ENCODE results near the gene STRIP1.

Gene STRIP1

DNA sequence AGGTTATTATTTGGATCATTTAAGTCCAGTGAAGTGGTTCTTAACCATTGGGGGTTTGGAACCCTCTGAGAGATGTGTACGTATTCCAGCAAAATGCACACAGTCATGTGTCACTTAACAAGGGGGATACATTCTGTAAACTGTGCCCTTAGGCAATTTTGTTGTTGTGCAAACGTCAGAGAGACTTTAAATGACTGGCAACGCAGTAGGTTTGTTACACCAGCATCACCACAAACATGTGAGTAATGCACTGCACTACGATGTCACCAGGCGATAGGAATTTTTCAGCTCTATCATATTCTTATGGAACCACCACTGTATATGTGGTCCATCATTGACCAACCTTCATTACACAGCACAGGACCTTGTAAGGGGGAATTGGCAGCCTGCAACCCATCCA lies 37.9 kb upstream of the STRIP1 start:
- Histone ChIP-seq H3K27me3 (ENCODE audit: control insufficient read depth in 1 of 2, insufficient read depth in 2 of 2, low read length in 2 of 2) (no peaks in the 10 kb centered on the region), H3K27ac (ENCODE audit: low read depth, low read length) (no peak overlapping the region), H3K4me1 (ENCODE audit: insufficient read depth, low read length) (peaks cover 60% of the 10 kb centered on the region), H3K36me3 (ENCODE audit: insufficient read depth, low read length) (peaks cover 8% of the 10 kb centered on the region), H3K4me3 (ENCODE audit: low read depth in 1 of 2, low read length in 2 of 2) (no peak overlapping the region), H3K9me3 (ENCODE audit: low read length) (no peaks in the 10 kb centered on the region), H3K9ac (ENCODE audit: low read length) (no peak overlapping the region)

DNA sequence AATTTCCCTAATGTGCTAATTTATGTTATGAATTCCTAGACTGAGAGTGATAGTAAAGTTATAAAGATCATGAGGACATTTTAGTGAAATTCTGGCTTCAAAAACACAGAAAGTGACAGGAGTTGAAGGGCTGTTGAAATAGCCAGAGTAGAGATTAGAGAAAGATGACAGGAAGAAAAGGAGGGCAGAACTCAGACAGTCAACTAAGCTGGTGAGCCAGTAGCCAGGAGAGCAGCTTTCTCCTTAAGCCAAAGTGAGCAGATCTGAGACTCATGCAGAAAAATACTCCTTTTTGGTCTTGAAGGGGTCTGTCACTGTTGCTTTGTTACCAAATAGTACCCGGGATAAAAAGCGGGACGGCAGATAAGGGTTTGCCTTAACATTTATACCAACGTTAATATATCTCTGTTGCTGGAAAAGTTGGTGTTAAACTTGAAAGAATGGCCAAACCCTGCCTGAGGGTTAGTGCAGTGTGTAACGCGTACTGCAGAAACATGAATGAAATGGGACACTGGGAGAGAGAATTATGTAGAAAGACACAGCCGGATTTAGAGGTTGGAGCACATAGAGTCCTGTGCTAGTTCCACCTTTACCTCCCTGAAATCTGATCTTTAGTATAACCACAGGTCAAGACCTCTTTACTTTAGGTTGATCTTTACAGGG lies 37.1 kb upstream of the STRIP1 start:
- Histone ChIP-seq H3K9ac (ENCODE audit: low read length) (no peak overlapping the region), H3K36me3 (ENCODE audit: insufficient read depth, low read length) (peaks cover 6% of the 10 kb centered on the region), H3K27me3 (ENCODE audit: control insufficient read depth in 1 of 2, insufficient read depth in 2 of 2, low read length in 2 of 2) (no peaks in the 10 kb centered on the region), H3K27ac (ENCODE audit: low read depth, low read length) (no peak overlapping the region), H3K4me3 (ENCODE audit: low read depth in 1 of 2, low read length in 2 of 2) (no peak overlapping the region), H3K9me3 (ENCODE audit: low read length) (no peaks in the 10 kb centered on the region), H3K4me1 (ENCODE audit: insufficient read depth, low read length) (peaks cover 54% of the 10 kb centered on the region)

DNA sequence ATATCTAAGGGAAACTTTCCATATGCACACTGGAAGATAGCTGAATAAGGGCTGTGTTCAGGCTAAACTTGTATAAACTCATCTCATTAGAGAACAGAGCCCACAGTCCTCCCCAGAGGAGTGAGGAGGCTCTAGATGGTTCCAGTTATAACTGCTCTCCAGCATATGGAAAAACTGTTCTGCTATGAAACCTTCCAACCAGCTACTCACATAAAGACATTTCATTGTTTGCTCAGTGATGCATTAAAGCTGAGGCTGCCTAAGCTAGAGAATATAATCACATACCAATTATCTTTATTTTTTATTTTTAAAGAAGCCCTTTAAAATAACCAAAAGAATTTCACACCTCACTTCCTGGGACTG lies 36.6 kb upstream of the STRIP1 start:
- Histone ChIP-seq H3K27ac (ENCODE audit: low read depth, low read length) (no peak overlapping the region), H3K4me3 (ENCODE audit: low read depth in 1 of 2, low read length in 2 of 2) (no peak overlapping the region), H3K4me1 (ENCODE audit: insufficient read depth, low read length) (peaks cover 49% of the 10 kb centered on the region), H3K9ac (ENCODE audit: low read length) (no peak overlapping the region), H3K9me3 (ENCODE audit: low read length) (no peaks in the 10 kb centered on the region), H3K27me3 (ENCODE audit: control insufficient read depth in 1 of 2, insufficient read depth in 2 of 2, low read length in 2 of 2) (no peaks in the 10 kb centered on the region), H3K36me3 (ENCODE audit: insufficient read depth, low read length) (peaks cover 6% of the 10 kb centered on the region)

DNA sequence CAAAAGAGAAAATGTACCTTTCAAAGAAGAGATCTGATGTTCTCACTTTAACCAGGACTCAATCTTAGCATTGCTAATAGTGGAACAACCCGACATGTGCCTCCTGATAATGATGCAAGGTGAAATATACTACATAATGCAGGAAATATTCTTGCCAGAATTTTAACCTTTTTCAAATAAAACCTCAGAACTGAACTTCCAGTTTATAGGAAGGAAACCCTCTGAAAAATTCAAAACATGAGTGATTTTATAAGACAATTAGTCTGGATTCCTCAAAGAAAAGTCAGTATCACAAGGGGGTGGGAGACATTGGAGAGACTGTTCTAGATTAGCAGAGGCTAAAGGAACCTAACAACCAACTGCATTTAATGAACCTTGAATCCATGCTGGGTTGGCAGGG lies 31.7 kb upstream of the STRIP1 start:
- Histone ChIP-seq H3K9ac (ENCODE audit: low read length) (no peak overlapping the region), H3K9me3 (ENCODE audit: low read length) (no peaks in the 10 kb centered on the region), H3K4me3 (ENCODE audit: low read depth in 1 of 2, low read length in 2 of 2) (no peak overlapping the region), H3K4me1 (ENCODE audit: insufficient read depth, low read length) (peaks cover 49% of the 10 kb centered on the region), H3K36me3 (ENCODE audit: insufficient read depth, low read length) (no peaks in the 10 kb centered on the region), H3K27ac (ENCODE audit: low read depth, low read length) (no peak overlapping the region), H3K27me3 (ENCODE audit: control insufficient read depth in 1 of 2, insufficient read depth in 2 of 2, low read length in 2 of 2) (no peaks in the 10 kb centered on the region)

DNA sequence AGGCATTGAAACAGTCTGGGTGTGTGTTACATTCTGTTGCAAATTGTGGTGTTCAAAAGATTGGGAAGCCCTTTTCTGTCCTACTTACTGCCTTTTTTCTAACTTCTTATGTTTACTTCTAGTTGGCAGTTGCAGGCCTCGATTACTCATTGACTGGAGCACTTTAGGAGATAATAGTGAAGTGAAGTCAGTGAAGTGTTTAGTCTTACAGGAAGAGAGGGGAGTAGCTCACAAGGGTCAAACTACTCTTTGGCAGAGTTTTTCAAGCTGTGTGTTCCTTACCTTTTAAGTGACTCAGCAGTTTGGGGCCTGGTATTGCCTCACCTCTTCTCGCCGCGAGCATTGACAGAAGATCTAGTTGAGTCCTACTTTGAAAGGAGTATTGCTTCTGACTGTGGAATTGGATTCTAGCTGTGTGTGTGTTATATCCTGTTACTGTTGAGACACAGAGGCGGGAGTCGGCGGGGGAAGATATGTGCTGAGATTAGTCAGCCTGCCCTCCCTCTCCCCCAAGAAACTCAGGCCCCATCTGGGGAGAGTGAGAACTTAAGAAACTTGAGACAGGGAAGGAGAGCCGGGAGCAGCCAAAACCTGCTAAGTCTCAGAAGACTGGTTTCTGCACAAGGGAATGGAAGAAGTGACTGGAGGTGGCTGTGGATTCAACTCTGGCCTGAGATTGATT lies 30.5 kb upstream of the STRIP1 start:
- H3K9ac ChIP-seq (ENCODE audit: low read length): no peak overlapping the region
- no peaks in the 10 kb centered on the region for H3K27me3 ChIP-seq (ENCODE audit: control insufficient read depth in 1 of 2, insufficient read depth in 2 of 2, low read length in 2 of 2)
- no peaks in the 10 kb centered on the region for H3K9me3 ChIP-seq (ENCODE audit: low read length)
- H3K36me3 ChIP-seq (ENCODE audit: insufficient read depth, low read length): peaks cover 1% of the 10 kb centered on the region
- peak overlapping the region; percentile 59 for H3K27ac ChIP-seq (ENCODE audit: low read depth, low read length)
- H3K4me3 ChIP-seq (ENCODE audit: low read depth in 1 of 2, low read length in 2 of 2): peak overlapping the region in 1 of 2 donors; percentile 41
- H3K4me1 ChIP-seq (ENCODE audit: insufficient read depth, low read length): peaks cover 47% of the 10 kb centered on the region

DNA sequence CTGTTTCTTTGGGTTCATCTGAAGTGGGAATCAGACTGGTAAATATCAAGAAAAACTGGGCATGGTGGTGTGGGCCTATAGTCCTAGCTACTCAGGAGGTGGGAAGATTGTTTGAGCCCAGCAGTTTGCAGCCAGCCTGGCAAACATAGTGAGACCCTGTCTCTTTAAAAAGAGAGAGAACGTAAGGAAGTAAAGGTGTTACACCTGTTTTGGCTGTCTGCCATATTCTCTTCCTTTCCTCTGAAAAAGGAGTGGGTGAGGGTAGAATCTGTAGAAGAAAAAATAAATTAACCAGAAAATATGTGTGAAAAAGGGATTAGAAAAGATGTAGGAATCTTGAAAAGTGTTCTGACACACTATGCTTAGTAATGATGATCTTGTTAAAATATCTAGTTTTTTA lies 29.8 kb upstream of the STRIP1 start:
- H3K27ac ChIP-seq (ENCODE audit: low read depth, low read length): peak overlapping the region; percentile 59
- H3K9ac ChIP-seq (ENCODE audit: low read length): no peak overlapping the region
- H3K27me3 ChIP-seq (ENCODE audit: control insufficient read depth in 1 of 2, insufficient read depth in 2 of 2, low read length in 2 of 2): no peaks in the 10 kb centered on the region
- no peaks in the 10 kb centered on the region for H3K9me3 ChIP-seq (ENCODE audit: low read length)
- peaks cover 8% of the 10 kb centered on the region for H3K36me3 ChIP-seq (ENCODE audit: insufficient read depth, low read length)
- H3K4me1 ChIP-seq (ENCODE audit: insufficient read depth, low read length): peaks cover 47% of the 10 kb centered on the region
- peak overlapping the region in 1 of 2 donors; percentile 41 for H3K4me3 ChIP-seq (ENCODE audit: low read depth in 1 of 2, low read length in 2 of 2)

DNA sequence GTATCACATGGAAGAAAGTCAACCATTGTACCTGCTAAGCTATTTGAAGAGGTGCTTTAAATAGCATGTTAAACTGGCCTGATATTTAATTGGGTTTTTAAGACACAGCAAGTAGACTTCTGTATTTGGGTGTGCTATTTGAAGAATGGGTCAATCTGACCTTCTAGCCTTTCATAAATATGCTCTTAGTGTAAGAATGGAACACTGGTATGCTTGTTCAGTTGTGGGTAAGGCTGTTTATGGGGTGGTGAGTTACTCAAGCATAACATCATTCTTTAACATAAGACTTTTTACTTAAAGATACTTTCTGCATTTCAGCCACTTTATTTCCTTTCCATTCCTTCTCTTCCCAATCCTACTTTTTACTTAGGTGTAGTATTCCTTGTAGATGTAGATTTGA lies 28.5 kb upstream of the STRIP1 start:
- no peak overlapping the region for H3K27ac ChIP-seq (ENCODE audit: low read depth, low read length)
- H3K27me3 ChIP-seq (ENCODE audit: control insufficient read depth in 1 of 2, insufficient read depth in 2 of 2, low read length in 2 of 2): no peaks in the 10 kb centered on the region
- no peak overlapping the region for H3K9ac ChIP-seq (ENCODE audit: low read length)
- H3K9me3 ChIP-seq (ENCODE audit: low read length): no peaks in the 10 kb centered on the region
- peaks cover 20% of the 10 kb centered on the region for H3K36me3 ChIP-seq (ENCODE audit: insufficient read depth, low read length)
- H3K4me1 ChIP-seq (ENCODE audit: insufficient read depth, low read length): peaks cover 48% of the 10 kb centered on the region
- H3K4me3 ChIP-seq (ENCODE audit: low read depth in 1 of 2, low read length in 2 of 2): no peak overlapping the region

DNA sequence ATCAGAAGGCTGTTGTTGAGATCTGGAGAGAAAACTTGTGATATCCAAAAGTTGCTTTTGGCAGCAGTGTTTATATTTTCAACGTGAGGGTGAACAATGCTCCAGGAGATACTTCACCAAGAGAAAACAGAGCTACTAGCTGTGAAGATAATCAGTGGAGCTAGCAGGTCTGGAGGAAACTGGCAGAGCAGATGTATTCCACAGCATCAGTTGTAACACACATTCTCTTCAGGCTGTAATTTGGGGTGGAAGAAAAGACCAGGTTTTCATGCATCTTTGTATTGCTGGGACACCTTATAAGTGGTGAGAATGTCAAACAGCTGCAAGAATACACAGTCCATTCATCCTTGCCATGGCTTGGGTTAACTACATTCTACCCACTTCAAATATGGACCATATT lies 27.9 kb upstream of the STRIP1 start:
- H3K27ac ChIP-seq (ENCODE audit: low read depth, low read length): peak overlapping the region; percentile 57
- no peaks in the 10 kb centered on the region for H3K9me3 ChIP-seq (ENCODE audit: low read length)
- H3K4me1 ChIP-seq (ENCODE audit: insufficient read depth, low read length): peaks cover 54% of the 10 kb centered on the region

DNA sequence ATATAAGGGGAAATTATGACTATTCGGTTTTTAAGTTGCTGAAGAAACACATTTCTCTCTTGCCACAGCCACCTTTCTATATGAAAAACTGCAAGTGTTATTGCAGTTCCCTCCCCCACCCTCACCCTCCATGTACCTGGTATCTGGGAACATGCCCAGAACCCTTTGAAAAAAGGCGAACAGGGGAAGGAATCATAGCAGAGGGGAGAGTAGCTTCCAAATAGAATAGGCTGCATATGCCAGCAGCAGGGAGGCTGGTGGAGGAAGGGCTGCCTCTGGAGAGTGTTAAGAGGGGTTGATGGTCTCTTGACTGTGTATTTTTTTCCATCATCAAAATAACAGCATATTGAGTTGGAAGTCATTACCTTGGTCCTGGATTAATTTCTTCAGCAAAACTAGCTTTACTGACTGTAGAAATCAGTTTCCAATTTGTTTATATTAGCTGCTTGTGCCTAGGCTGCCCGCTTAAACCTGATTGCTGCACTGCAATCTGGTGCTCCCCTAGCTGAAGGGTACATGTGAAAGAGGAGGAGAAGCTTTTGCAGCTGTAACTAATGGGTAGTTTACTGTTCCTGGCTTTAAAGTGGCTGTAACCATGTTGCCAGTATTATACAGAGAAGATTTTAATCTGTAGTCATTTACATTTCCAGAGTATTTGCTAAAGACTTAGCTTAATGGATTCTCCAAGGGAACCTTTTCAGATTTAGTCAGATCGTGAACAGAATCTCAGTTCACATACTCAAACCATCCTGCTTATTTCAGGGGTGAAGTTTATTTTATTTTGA lies 27.2 kb upstream of the STRIP1 start:
- Histone ChIP-seq H3K9ac (ENCODE audit: low read length) (no peak overlapping the region), H3K27ac (ENCODE audit: low read depth, low read length) (peak overlapping the region; percentile 57), H3K27me3 (ENCODE audit: control insufficient read depth in 1 of 2, insufficient read depth in 2 of 2, low read length in 2 of 2) (no peaks in the 10 kb centered on the region), H3K9me3 (ENCODE audit: low read length) (no peaks in the 10 kb centered on the region), H3K4me3 (ENCODE audit: low read depth in 1 of 2, low read length in 2 of 2) (no peak overlapping the region), H3K36me3 (ENCODE audit: insufficient read depth, low read length) (peaks cover 33% of the 10 kb centered on the region), H3K4me1 (ENCODE audit: insufficient read depth, low read length) (peaks cover 60% of the 10 kb centered on the region)

More for the DNA sequence above, 27.9 kb upstream of the STRIP1 start:
- peaks cover 26% of the 10 kb centered on the region for H3K36me3 ChIP-seq (ENCODE audit: insufficient read depth, low read length)
- H3K27me3 ChIP-seq (ENCODE audit: control insufficient read depth in 1 of 2, insufficient read depth in 2 of 2, low read length in 2 of 2): no peaks in the 10 kb centered on the region
- no peak overlapping the region for H3K4me3 ChIP-seq (ENCODE audit: low read depth in 1 of 2, low read length in 2 of 2)
- no peak overlapping the region for H3K9ac ChIP-seq (ENCODE audit: low read length)

DNA sequence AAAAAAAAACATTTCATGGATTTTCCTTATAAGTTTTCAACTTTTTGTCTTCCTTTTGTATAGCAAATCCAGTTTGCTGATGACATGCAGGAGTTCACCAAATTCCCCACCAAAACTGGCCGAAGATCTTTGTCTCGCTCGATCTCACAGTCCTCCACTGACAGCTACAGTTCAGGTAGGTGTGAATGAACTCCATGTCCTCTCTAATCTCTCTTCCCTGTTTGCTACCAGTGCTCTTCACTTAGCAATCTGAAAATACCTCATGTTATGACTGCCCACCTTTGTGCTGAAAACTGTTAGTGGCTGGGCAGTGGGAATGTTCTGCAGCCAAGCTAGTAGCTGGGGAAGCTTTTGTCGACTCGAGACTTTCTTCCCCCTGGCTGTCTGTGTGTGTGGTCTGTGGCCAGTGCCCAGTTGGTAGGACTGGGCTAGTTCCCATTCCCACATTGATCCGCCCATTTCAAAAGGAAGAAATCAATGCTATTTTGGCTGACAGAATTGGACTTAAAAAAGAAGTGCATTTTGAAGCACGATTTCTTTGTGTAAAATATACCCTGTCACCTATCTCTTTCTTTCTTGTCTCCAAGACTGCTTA lies 25.4 kb upstream of the STRIP1 start:
- Histone ChIP-seq H3K4me3 (ENCODE audit: low read depth in 1 of 2, low read length in 2 of 2) (no peak overlapping the region), H3K36me3 (ENCODE audit: insufficient read depth, low read length) (peaks cover 45% of the 10 kb centered on the region), H3K9ac (ENCODE audit: low read length) (no peak overlapping the region), H3K27ac (ENCODE audit: low read depth, low read length) (no peak overlapping the region), H3K9me3 (ENCODE audit: low read length) (no peaks in the 10 kb centered on the region), H3K4me1 (ENCODE audit: insufficient read depth, low read length) (peaks cover 50% of the 10 kb centered on the region), H3K27me3 (ENCODE audit: control insufficient read depth in 1 of 2, insufficient read depth in 2 of 2, low read length in 2 of 2) (no peaks in the 10 kb centered on the region)

DNA sequence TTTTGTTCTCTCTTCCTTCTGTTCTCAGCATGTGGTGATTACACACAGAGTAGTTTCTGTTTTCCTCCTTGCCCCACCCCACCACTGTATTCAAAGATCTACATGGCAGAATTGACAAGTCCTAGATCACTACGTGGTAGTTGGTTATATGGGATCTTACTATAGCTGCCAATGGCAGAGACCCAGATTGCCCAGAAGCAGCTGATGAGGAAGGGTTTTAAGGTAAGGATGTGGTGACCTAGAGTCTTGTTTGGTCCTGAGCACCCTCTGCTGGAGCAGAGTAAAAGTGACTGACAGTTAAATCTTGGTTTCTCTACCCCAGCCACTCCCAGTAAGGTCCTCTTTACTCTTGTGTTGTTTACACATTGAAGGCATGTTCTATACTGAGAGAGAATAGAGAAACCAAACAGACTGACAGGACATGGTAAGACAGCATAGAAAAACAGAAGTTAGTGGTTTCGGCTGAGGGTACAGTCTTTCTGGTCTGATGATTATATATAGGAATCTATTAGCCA lies 22.8 kb upstream of the STRIP1 start:
- no peaks in the 10 kb centered on the region for H3K27me3 ChIP-seq (ENCODE audit: control insufficient read depth in 1 of 2, insufficient read depth in 2 of 2, low read length in 2 of 2)
- no peak overlapping the region for H3K4me3 ChIP-seq (ENCODE audit: low read depth in 1 of 2, low read length in 2 of 2)
- H3K9ac ChIP-seq (ENCODE audit: low read length): no peak overlapping the region
- H3K27ac ChIP-seq (ENCODE audit: low read depth, low read length): no peak overlapping the region
- H3K4me1 ChIP-seq (ENCODE audit: insufficient read depth, low read length): peaks cover 24% of the 10 kb centered on the region
- H3K9me3 ChIP-seq (ENCODE audit: low read length): no peaks in the 10 kb centered on the region
- H3K36me3 ChIP-seq (ENCODE audit: insufficient read depth, low read length): peaks cover 70% of the 10 kb centered on the region

Measured in muscle layer of colon (tissue), 2 donors.